Tibial nerve (tissue), 4 donors: ENCODE results near the gene RIMKLA. TPM values are rescaled to one million over a fixed set of nuclear protein-coding genes. Genes with fewer than 3 reads are reported as not detected.
A peak's percentile ranks its signal among the peaks of the same experiment; 100 is the strongest.

ENCODE experiments used
- DNase-seq, 2 donors: peaks; one replicate each; pipeline ENCODE4 v3.0.0-alpha.2; 2019; ENCODE audit warnings: low spot score in 2 of 2
- H3K27ac ChIP-seq, 4 donors: fragments of 200-600 bp; sonication (generic) in 3 of 4; one replicate each; pipeline ENCODE4 v1.5.1; 2017 to 2019; ENCODE audit warnings: mild to moderate bottlenecking in 1 of 4
- H3K27me3 ChIP-seq, 2 donors: fragments of 200-600 bp; sonication (generic) in 1 of 2; one replicate each; pipeline versions ENCODE4 v1.5.1 to v1.6.0; 2017 to 2019
- H3K36me3 ChIP-seq, 3 donors: fragments of 200-600 bp; sonication (generic); one replicate each; pipeline ENCODE4 v1.5.1; 2018 to 2019
- H3K4me1 ChIP-seq, 4 donors: fragments of 200-600 bp; sonication (generic) in 3 of 4; one replicate each; pipeline ENCODE4 v1.5.1; 2017 to 2019
- H3K4me3 ChIP-seq, 4 donors: fragments of 200-600 bp; sonication (generic) in 3 of 4; one replicate each; pipeline ENCODE4 v1.5.1; 2017 to 2019; ENCODE audit warnings: mild to moderate bottlenecking in 1 of 4, moderate library complexity in 1 of 4
- H3K9me3 ChIP-seq, 4 donors: fragments of 200-600 bp; sonication (generic) in 3 of 4; one replicate each; pipeline ENCODE4 v1.5.1; 2017 to 2019
- EP300 ChIP-seq, 2 donors: sonication (generic); formaldehyde crosslinking; IDR thresholded peaks; one replicate each; pipeline ENCODE4 v1.6.1; 2017; ENCODE audit warnings: antibody characterized with exemption in 2 of 2, mild to moderate bottlenecking in 1 of 2
- POLR2A ChIP-seq, 2 donors: fragments of 450-650 bp; IDR thresholded peaks; one replicate each; pipeline ENCODE4 v1.6.1; 2017; ENCODE audit warnings: antibody characterized with exemption in 2 of 2, mild to moderate bottlenecking in 2 of 2, moderate library complexity in 2 of 2
- WGBS, 2 donors: methylation state at CpG; one replicate each; pipeline ENCODE4 v1.1.5; 2018; 5-methylcytosine and 5-hydroxymethylcytosine counted together
- total RNA-seq, 4 donors: library from RNA; depleted of rRNA; stranded (reverse); fragments of >200 nt; gene quantifications; one replicate each; pipeline ENCODE4 v1.1.0, GENCODE V29; 2016
- TF ChIP-seq, protein P1 (sequence below), 5 experiments: fragments of 200-600 bp in 3 of 5; fragments of 450-650 bp in 2 of 5; sonication (generic) in 3 of 5; IDR thresholded peaks; one replicate each; pipeline ENCODE4 v1.5.1; 2016 to 2019; ENCODE audit warnings: antibody characterized with exemption in 5 of 5, mild to moderate bottlenecking in 3 of 5, moderate library complexity in 2 of 5

The RIMKLA gene
- total RNA-seq, 4 donors from 2014 or later, result 0.30 to 3.1 (median 2.2) TPM; not detected in 1

DNA sequence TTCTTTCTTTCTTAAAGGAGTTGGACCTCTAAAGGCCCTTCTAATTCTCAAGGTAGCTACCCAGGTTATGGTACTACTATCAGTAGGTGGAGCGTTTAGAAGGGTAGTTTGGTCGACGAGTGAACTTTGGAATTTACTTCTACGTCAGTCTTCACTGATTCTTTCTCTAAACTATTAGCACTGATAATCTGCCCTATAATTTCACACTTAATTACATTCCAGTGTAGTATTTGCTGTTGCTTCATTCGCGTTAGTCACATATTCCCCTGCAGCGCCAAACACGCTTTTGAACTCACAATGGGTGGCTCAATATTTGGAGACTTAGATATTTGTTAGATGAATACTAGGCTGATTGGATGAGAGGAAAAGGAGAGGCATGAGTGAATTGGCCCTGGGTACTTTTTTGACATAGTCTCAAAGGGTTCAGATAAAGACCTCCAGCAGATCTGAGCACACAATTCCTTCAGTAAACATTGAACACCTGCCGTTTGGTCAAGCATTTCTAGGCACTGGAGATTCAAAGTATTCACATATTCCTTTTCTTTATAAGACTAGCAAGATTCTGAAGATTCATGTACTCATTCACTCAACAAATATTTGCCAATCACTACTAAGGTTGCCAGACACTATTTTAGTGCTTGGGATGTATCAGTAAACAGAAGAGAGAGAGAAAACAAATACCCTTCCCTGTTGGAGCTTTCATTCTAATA lies 44.6 kb upstream of the RIMKLA start:
- Histone ChIP-seq H3K36me3 (no peaks in the 10 kb centered on the region), H3K4me3 (peak overlapping the region; percentile 76 to 97 (median 90)), H3K27me3 (no peaks in the 10 kb centered on the region), H3K9me3 (no peaks in the 10 kb centered on the region), H3K4me1 (peaks cover 0 to 39% (median 6%) of the 10 kb centered on the region in 4 donors), H3K27ac (peak overlapping the region; percentile 81 to 91 (median 90))
- no peak for DNase-seq
- TF ChIP-seq EP300 (IDR thresholded peaks at IDR 0.05), result no peak
- no peak for TF ChIP-seq POLR2A (IDR thresholded peaks at IDR 0.05)
- TF ChIP-seq, protein P1, sequence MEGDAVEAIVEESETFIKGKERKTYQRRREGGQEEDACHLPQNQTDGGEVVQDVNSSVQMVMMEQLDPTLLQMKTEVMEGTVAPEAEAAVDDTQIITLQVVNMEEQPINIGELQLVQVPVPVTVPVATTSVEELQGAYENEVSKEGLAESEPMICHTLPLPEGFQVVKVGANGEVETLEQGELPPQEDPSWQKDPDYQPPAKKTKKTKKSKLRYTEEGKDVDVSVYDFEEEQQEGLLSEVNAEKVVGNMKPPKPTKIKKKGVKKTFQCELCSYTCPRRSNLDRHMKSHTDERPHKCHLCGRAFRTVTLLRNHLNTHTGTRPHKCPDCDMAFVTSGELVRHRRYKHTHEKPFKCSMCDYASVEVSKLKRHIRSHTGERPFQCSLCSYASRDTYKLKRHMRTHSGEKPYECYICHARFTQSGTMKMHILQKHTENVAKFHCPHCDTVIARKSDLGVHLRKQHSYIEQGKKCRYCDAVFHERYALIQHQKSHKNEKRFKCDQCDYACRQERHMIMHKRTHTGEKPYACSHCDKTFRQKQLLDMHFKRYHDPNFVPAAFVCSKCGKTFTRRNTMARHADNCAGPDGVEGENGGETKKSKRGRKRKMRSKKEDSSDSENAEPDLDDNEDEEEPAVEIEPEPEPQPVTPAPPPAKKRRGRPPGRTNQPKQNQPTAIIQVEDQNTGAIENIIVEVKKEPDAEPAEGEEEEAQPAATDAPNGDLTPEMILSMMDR (IDR thresholded peaks at IDR 0.05), result no peak
- WGBS, 2 donors, result 11 to 14% methylated on average over 9 of the region's 9 CpGs

DNA sequence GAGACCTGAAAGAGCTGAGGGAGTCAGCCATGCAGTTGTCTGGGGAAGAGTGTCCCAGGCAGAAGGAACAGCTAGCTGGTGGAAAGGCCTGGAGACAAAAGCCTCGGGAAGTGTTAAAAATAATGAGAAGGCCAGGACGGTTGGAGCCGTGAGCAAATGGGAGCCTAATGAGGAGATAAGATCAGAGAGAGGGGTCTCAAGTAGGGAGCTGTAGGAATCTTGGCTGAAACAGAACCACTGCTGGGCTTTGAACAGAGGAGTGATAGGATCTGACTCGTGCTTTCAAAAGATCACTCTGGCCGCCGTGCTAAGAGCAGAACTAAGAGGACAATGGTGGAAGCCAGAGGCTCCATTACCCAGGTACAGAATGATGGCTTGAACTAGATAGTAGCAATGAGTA lies 43.6 kb upstream of the RIMKLA start:
- TF ChIP-seq POLR2A (IDR thresholded peaks at IDR 0.05), result no peak
- no peak for TF ChIP-seq EP300 (IDR thresholded peaks at IDR 0.05)
- TF ChIP-seq, protein P1 (IDR thresholded peaks at IDR 0.05), result no peak
- 59 to 68% methylated on average over 6 of the region's 6 CpGs for WGBS, 2 donors

DNA sequence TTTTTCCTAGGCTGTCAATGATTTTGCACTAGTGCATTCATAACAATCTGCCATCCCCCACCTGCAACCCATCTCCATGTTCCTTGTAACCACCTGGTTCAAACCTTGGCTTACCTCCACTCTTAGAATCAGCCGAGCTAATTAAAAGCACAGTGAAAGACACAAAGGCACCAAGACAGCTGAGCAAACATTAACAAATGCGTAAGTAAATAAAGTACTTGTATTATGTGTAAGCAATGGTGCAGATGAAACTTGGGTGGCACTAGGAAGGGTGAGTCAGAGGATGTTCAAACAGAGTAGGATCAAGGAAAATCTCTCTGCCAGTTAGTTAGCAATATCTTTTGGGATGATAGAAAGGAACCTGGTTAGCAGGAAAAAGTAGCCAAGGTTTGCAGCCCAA lies 40.5 kb upstream of the RIMKLA start:
- Histone ChIP-seq H3K27ac (no peak overlapping the region), H3K9me3 (no peaks in the 10 kb centered on the region), H3K27me3 (peaks cover 0 to 4% of the 10 kb centered on the region in 2 donors), H3K4me1 (peaks cover 0 to 9% (median 0%) of the 10 kb centered on the region in 4 donors), H3K36me3 (no peaks in the 10 kb centered on the region), H3K4me3 (no peak overlapping the region)
- DNase-seq, result no peak
- 57 to 66% methylated on average over 2 of the region's 2 CpGs for WGBS, 2 donors
- TF ChIP-seq EP300 (IDR thresholded peaks at IDR 0.05) (no peak), POLR2A (IDR thresholded peaks at IDR 0.05) (no peak)
- TF ChIP-seq, protein P1 (IDR thresholded peaks at IDR 0.05), result no peak

More for the DNA sequence above, 43.6 kb upstream of the RIMKLA start:
- H3K9me3 ChIP-seq, result no peaks in the 10 kb centered on the region
- H3K27ac ChIP-seq, result no peak overlapping the region
- no peak overlapping the region for H3K4me3 ChIP-seq
- DNase-seq, result no peak
- no peaks in the 10 kb centered on the region for H3K36me3 ChIP-seq
- peaks cover 0 to 2% of the 10 kb centered on the region in 2 donors for H3K27me3 ChIP-seq
- peaks cover 0 to 30% (median 6%) of the 10 kb centered on the region in 4 donors for H3K4me1 ChIP-seq

DNA sequence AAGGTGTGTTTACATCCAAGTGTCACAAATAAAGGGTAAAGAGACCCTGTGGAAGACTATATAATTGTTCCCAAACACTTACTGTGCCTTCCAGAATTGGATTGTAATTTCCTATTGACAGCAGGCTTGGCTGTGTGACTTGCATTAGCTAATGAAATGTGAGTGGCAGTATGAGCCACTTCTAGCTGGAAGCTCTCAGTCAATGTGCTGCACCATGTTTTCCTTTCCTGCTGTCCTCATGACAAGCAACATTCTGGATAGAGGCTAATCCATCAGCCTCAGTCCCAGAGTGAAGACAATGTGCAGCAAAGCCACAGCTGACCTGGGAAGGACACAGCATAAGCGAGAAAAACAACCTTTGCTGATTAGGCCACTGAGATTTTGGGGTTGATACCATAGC lies 39.7 kb upstream of the RIMKLA start:
- H3K36me3 ChIP-seq, result no peaks in the 10 kb centered on the region
- H3K27ac ChIP-seq, result no peak overlapping the region
- H3K4me1 ChIP-seq, result peaks cover 0 to 6% (median 0%) of the 10 kb centered on the region in 4 donors
- DNase-seq, result no peak
- peaks cover 0 to 5% of the 10 kb centered on the region in 2 donors for H3K27me3 ChIP-seq
- WGBS, 2 donors, result 85 to 93% methylated on average over 1 of the region's 1 CpG
- H3K4me3 ChIP-seq, result no peak overlapping the region
- no peak for TF ChIP-seq POLR2A (IDR thresholded peaks at IDR 0.05)
- H3K9me3 ChIP-seq, result no peaks in the 10 kb centered on the region

GRCh38 chr1:42343049-42343448 lies 37.5 kb upstream of the RIMKLA start:
- H3K36me3 ChIP-seq, result no peaks in the 10 kb centered on the region
- H3K4me1 ChIP-seq, result no peaks in the 10 kb centered on the region
- peaks cover 0 to 7% of the 10 kb centered on the region in 2 donors for H3K27me3 ChIP-seq
- H3K9me3 ChIP-seq, result no peaks in the 10 kb centered on the region
- WGBS, 2 donors, result 72 to 76% methylated on average over 5 of the region's 5 CpGs
- TF ChIP-seq EP300 (IDR thresholded peaks at IDR 0.05), result no peak
- TF ChIP-seq, protein P1 (IDR thresholded peaks at IDR 0.05), result no peak
- H3K27ac ChIP-seq, result no peak overlapping the region
- no peak overlapping the region for H3K4me3 ChIP-seq
- DNase-seq, result no peak
